Small intestine (tissue), 7 donors: Measurements from ENCODE around the gene PARK7. TPM values are rescaled to one million over a fixed set of nuclear protein-coding genes. Genes with fewer than 3 reads are reported as not detected.

Experiments
- DNase-seq, 2 donors: peaks; one replicate each; pipeline versions ENCODE4 v3.0.0 to v3.0.0-alpha.2; 2013
- FAIRE-seq: peaks from 2 replicates; lab custom pipeline; 2012; peaks lifted over from hg19 to GRCh38; lab: Jason Lieb, UNC
- H3K27ac ChIP-seq, 3 donors: one replicate each; pipeline ENCODE4 v1.5.1; 2013; ENCODE audit warnings: low read length in 2 of 3, mild to moderate bottlenecking in 2 of 3, control low read depth in 1 of 3, inconsistent platforms in 1 of 3, low read depth in 1 of 3, moderate library complexity in 1 of 3
- H3K27me3 ChIP-seq, 3 donors: one replicate each; pipeline ENCODE4 v1.6.1; 2013; ENCODE audit warnings: low read length in 3 of 3, inconsistent platforms in 1 of 3; ENCODE audit not compliant: control insufficient read depth in 3 of 3, insufficient read depth in 3 of 3
- H3K36me3 ChIP-seq, 3 donors: one replicate each; pipeline ENCODE4 v1.6.1; 2013; ENCODE audit warnings: low read length in 3 of 3, inconsistent platforms in 1 of 3, low read depth in 1 of 3, mild to moderate bottlenecking in 1 of 3, moderate library complexity in 1 of 3; ENCODE audit not compliant: control insufficient read depth in 3 of 3, insufficient read depth in 2 of 3
- H3K4me1 ChIP-seq, 3 donors: one replicate each; pipeline ENCODE4 v1.6.1; 2013; ENCODE audit warnings: low read length in 2 of 3, inconsistent platforms in 1 of 3, low read depth in 1 of 3, mild to moderate bottlenecking in 1 of 3, moderate library complexity in 1 of 3; ENCODE audit not compliant: control insufficient read depth in 3 of 3, insufficient read depth in 2 of 3
- H3K4me3 ChIP-seq, 3 donors: one replicate each; pipeline ENCODE4 v1.5.1; 2013; ENCODE audit warnings: low read length in 3 of 3, control low read depth in 1 of 3, inconsistent platforms in 1 of 3, low read depth in 1 of 3, mild to moderate bottlenecking in 1 of 3, moderate library complexity in 1 of 3
- H3K9me3 ChIP-seq, 2 donors: one replicate each; pipeline ENCODE4 v1.6.1; 2013; ENCODE audit warnings: low read depth in 1 of 2, low read length in 1 of 2; ENCODE audit not compliant: control insufficient read depth in 2 of 2, insufficient read depth in 1 of 2
- WGBS, 3 donors: extraction: QIAGEN DNeasy Blood & Tissue Kit; methylation state at CpG; one replicate each; pipeline ENCODE4 v1.1.7; 2013; 5-methylcytosine and 5-hydroxymethylcytosine counted together
- polyA plus RNA-seq, 4 donors: library from polyadenylated mRNA; stranded (reverse) in 3 of 4; unstranded in 1 of 4; fragments of 200-250 nt in 3 of 4; fragments of 120-200 nt in 1 of 4; gene quantifications; one replicate each; pipeline versions ENCODE4 v1.2.1 to v1.2.3, GENCODE V29; 2013
- donor health status: healthy with polysubstance abuse.
- donor health status: control.
- donor health status: control.
- donor health status: Bipolar disorder and iron deficiency.
- donor health status: healthy.

PARK7 gene
- polyA plus RNA-seq, 4 donors, result 199 to 297 (median 222) TPM

DNA sequence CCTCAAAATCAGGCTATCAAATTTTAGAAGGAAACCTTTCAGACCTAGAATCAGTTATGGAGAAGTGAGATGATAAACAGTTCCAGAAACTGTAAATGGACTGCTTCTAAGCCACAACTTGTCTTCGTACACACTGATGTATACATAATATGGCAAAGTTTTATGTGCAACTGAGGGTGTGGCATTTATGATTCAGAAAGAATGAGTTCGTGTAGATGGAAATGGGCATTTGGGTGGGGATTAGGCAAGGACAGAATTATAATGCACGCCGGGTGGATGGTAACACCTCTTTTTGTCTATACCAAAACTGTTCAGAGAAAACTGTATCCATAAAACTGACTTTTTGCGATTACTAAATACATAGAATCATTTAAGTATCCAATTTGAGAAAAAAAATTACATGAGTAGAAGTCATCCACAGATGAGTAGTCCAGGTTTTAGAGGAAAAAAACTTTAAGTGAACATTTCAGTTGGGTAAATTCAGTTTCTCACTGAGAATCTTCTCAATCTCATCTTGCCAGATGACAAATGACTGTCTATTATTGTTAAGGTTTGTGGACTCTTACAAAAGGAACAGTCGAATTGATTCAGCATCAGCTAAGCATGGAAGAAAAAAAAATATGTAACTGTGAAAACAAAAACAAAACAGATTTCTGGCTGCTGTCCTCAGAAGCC, 42.1 kb downstream of the PARK7 start:
- peaks cover 0 to 18% (median 2%) of the 10 kb centered on the region in 3 donors for H3K4me1 ChIP-seq
- H3K27me3 ChIP-seq, result no peaks in the 10 kb centered on the region
- H3K27ac ChIP-seq, result peak overlapping the region in 1 of 3 donors; percentile 53
- 76 to 88% (median 78%) methylated on average over 6 of the region's 6 CpGs for WGBS, 3 donors
- H3K4me3 ChIP-seq, result no peak overlapping the region
- no peaks in the 10 kb centered on the region for H3K36me3 ChIP-seq
- FAIRE-seq (no peak), DNase-seq (no peak)
- H3K9me3 ChIP-seq, result no peaks in the 10 kb centered on the region

DNA sequence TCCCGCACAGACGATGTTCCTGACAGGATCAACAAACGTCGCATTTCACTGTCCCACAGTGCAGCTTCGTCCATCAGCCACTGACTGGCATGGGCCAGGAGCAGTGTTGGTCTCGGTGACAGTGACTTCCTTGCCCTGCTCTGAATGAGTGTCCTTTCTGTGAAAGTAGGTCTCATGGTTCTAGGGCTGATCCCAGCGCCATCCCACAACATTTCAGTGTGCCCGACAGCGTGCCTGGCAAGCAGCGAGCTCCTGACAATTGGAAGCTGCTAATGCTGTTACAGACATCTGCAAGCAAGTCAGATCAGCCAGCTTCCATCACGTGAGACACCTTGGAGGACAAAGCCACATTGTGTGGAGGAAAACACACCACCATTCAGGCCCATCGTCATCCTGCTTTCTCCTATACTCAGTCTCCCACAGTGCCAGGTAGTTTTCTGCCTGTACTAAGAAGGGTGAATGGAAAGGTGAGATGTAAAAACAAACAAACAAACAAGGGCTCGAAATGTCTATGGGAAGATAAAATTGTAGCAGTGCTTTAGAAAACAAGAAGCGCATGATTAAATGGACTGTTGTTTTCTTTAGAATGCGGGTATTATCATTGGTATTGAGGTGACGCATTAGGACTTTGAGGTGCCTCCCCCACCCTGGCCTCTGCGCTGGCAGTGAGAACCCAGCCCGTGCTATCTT, 42.7 kb downstream of the PARK7 start:
- Histone ChIP-seq H3K36me3 (peaks cover 0 to 2% (median 0%) of the 10 kb centered on the region in 3 donors), H3K4me3 (no peak overlapping the region), H3K4me1 (peaks cover 0 to 18% (median 2%) of the 10 kb centered on the region in 3 donors), H3K27ac (peak overlapping the region; percentile 28 to 76 (median 58)), H3K27me3 (no peaks in the 10 kb centered on the region), H3K9me3 (no peaks in the 10 kb centered on the region)
- WGBS, 3 donors, result 58 to 79% (median 77%) methylated on average over 18 of the region's 18 CpGs
- DNase-seq, result no peak
- FAIRE-seq, result no peak

DNA sequence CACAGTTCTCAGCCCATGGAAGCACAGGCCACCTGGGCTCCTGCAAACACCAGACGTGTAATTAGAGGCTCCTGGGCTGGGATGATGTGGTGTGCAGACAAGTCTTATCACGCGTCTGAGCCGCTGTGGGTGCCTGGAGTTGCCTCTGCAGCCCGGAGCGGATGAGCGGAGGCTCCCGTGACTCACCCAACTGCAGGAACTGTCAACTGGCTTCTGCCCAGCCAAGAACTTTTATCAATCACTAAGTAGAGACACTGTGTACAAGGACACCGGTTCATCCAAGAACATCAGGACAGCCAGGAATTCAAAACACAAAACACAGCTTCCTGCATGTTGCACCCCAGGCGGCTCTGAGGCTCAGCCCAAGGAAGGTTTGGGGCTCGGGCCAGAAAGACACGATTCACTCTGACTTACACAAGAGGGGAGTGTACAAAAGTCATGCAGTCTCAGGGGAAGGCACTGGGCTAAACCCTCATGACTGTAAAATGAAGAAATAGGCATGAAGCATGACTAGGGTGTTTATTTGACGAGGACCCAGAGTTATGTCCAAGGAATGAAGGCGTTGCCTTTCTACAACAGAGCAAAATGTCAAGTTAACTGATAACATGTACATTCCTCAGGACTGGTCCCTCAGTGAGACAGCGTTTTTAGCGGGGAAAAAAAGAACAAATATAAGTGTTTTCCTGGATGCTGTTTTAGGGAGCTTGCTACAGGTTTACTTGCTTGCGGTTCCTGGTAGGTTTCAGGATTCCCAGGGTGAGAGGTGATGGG, 43.5 kb downstream of the PARK7 start:
- Histone ChIP-seq H3K4me3 (no peak overlapping the region), H3K27ac (peak overlapping the region; percentile 50 to 76 (median 58)), H3K36me3 (peaks cover 0 to 9% (median 0%) of the 10 kb centered on the region in 3 donors), H3K4me1 (peaks cover 0 to 18% (median 2%) of the 10 kb centered on the region in 3 donors), H3K9me3 (no peaks in the 10 kb centered on the region), H3K27me3 (no peaks in the 10 kb centered on the region)
- peak; percentile 67 to 81 for DNase-seq
- WGBS, 3 donors, result 27 to 45% (median 38%) methylated on average over 17 of the region's 17 CpGs
- FAIRE-seq, result no peak

DNA sequence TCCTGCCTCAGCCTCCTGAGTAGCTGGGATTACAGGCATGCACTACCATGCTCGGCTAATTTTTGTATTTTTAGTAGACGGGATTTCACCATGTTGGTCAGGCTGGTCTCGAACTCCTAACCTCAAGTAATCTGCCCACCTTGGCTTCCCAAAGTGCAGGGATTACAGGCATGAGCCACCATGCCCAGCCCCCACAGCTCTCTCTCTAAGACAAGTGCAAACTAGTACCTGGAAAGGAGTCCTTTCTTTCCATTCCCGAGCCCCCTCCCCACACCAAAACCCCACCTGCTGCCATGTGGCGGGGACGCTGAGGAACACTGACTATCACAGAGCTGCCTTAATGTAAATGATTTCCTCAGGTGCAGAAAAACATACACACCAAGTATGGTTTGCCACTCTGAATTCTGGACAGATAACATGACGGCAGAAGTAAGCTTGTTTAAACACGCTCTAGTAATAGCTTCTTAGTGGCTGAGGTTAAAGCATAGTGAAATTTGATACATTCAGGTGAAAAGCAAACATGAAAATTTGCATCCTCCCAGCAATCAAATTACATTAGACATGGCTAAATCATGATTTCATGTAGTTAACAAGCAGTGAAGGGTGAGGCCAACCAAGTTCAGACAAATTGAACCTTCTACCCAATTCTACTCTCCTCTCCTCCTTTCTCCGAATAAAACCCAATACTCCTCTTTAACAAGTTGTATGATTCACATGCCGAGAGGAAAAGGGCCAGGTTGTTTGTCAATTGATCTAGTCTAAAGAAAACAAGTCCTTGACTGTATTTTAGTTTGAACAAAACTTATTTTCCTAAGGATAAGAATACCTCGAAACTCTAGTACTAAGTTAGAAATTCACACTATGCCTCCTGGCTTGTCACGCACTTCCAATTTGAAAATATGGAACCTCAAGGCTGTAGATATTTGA, 44.8 kb downstream of the PARK7 start:
- DNase-seq, result no peak
- no peaks in the 10 kb centered on the region for H3K27me3 ChIP-seq
- H3K4me3 ChIP-seq, result no peak overlapping the region
- H3K9me3 ChIP-seq, result no peaks in the 10 kb centered on the region
- peaks cover 0 to 15% (median 5%) of the 10 kb centered on the region in 3 donors for H3K36me3 ChIP-seq
- H3K4me1 ChIP-seq, result peaks cover 0 to 18% (median 2%) of the 10 kb centered on the region in 3 donors
- no peak for FAIRE-seq
- no peak overlapping the region for H3K27ac ChIP-seq
- WGBS, 3 donors, result 88 to 91% (median 89%) methylated on average over 12 of the region's 12 CpGs

DNA sequence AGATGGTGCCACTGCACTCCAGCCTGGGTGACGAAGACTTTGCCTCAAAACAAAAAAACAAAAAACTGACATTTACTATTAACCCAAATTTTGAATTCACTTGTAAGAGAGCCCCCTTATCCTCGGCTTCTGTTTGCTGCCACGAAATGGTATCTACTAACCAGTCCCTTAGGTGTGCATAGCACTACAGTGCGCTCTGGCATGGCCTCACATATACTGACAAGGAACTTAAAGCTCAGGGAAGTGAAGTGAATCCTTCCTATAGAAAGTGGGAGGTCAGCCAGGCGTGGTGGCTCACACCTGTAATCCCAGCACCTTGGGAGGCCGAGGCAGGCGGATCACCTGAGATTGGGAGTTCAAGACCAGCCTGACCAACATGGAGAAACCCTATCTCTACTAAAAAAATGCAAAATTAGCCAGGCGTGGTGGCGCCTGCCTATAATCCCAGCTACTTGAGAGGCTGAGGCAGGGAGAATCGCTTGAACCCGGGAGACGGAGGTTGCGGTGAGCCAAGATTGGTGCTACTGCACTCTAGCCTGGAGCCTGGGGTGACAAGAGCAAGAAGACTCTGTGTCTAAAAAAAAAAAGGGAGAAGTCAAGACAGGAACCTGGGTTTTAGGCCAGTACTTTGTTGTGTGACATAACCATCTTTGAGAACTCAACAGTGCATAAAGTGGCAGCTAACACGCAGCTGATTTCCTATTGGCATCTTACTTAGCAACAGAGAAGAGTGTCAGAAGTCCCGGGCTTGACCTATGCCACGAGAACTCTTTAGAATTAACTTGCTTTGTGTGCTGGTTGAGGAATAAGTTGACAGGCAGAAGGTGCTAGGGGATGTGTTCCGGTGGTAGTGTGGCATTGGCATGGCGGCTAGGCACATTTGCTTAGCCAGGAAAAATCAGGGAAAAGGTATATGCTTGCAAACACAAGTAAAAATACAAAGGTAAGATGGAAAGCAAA, 47.8 kb downstream of the PARK7 start:
- Histone ChIP-seq H3K9me3 (no peaks in the 10 kb centered on the region), H3K36me3 (peaks cover under 1 to 27% (median 18%) of the 10 kb centered on the region in 3 donors), H3K27me3 (no peaks in the 10 kb centered on the region), H3K4me1 (peaks cover 0 to 14% (median 0%) of the 10 kb centered on the region in 3 donors), H3K27ac (no peak overlapping the region), H3K4me3 (no peak overlapping the region)
- DNase-seq (no peak), FAIRE-seq (no peak)
- WGBS, 3 donors, result 94 to 95% (median 94%) methylated on average over 18 of the region's 18 CpGs

DNA sequence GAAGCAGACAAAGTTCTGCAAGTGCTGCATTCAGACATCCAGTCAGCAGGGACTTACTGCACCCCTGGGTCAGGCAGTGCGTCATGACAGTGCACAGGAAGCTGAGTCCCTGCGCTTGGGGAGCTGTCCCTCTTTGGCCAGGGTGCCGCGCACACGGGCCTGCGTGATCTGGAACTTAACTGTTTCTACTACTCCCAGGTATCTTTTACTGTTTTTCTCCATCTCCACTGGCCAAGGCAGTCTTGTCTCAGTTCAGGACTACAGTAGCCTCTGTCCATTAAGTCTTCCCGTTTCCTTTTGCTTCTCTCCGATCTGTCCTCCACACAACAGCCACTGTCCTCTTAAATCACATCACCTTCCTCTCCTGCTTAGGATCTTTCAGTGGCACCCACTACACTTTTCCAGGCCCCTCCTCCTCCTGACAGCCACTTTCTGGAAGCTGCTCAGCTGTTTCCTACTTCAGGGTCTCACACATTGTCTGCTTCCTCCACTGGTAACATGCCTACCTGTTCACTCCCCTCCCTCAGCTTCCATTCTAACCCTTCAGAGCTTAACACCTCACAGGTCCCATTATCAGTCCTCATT, 48.7 kb downstream of the PARK7 start:
- peaks cover 0 to 7% (median 0%) of the 10 kb centered on the region in 3 donors for H3K4me1 ChIP-seq
- no peak overlapping the region for H3K27ac ChIP-seq
- H3K36me3 ChIP-seq, result peaks cover 3 to 29% (median 20%) of the 10 kb centered on the region in 3 donors

DNA sequence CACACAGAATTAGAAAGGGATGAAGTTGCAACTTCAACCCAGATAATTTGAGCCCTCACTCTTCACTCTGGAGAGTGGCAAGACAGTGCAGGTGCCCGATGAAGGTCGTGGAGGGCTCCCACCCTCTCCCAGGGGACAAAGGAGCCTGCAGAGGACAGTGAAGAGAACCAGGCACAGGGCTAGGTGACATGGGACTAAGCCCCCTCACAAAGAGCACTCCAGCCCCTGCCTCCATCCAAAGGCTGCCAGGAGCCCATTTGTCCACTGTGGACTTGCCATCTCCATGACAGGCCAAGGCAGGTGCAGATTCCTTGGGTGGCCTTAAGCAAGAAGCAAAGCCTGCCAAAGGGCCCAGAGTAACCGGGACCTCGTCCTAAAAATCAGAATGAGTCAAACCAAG, 49.5 kb downstream of the PARK7 start:
- Histone ChIP-seq H3K27me3 (no peaks in the 10 kb centered on the region), H3K4me3 (no peak overlapping the region), H3K9me3 (no peaks in the 10 kb centered on the region), H3K36me3 (peaks cover 3 to 29% (median 20%) of the 10 kb centered on the region in 3 donors), H3K4me1 (peaks cover 0 to 9% (median 0%) of the 10 kb centered on the region in 3 donors), H3K27ac (no peak overlapping the region)
- no peak for FAIRE-seq
- WGBS, 3 donors, result 82 to 87% (median 86%) methylated on average over 4 of the region's 4 CpGs
- DNase-seq, result no peak

More for the DNA sequence above, 48.7 kb downstream of the PARK7 start:
- no peak for DNase-seq
- H3K27me3 ChIP-seq, result no peaks in the 10 kb centered on the region
- H3K4me3 ChIP-seq, result no peak overlapping the region
- no peaks in the 10 kb centered on the region for H3K9me3 ChIP-seq
- no peak for FAIRE-seq
- WGBS, 3 donors, result 89 to 94% (median 91%) methylated on average over 8 of the region's 8 CpGs
